Sciatic nerve (tissue), 2 donors: ENCODE data around the gene BRCA1. TPM values are rescaled to one million over a fixed set of nuclear protein-coding genes. Genes with fewer than 3 reads are reported as not detected.
"Not testable (repeated sequence)": the region's sequence is repeated elsewhere in the genome, so short reads cannot be mapped to it uniquely, and the experiment has no call there.

ENCODE experiments used
- ATAC-seq: fragments of 200-7000 bp; cut with Tn5 transposase; one replicate; pipeline ENCODE4 v1.9.1; 2020; ENCODE audit warnings: mild to moderate bottlenecking, moderate library complexity
- DNase-seq: peaks from one replicate; pipeline ENCODE4 v3.0.0-alpha.2; 2020; ENCODE audit warnings: low spot score
- intact Hi-C: fragments of 100-400 bp; cut with DNase I; formaldehyde crosslinking; loops from one replicate; pipeline ENCODE4 v1.14.2; 2022
- total RNA-seq: library from RNA; stranded (reverse); fragmentation: NEBNext Ultra II Directional; extraction: Animal tissue kit (Norgen Biotek cat#: 25700); gene quantifications from one replicate; pipeline ENCODE4 v1.2.1, GENCODE V29; 2021
- donor health status: DM: no; HTN: no; CAD: no.
- donor health status: DM: no; HTN: no; CAD: no.

BRCA1 gene
- total RNA-seq, 1 donor from 2014 or later: 8.3 TPM

DNA sequence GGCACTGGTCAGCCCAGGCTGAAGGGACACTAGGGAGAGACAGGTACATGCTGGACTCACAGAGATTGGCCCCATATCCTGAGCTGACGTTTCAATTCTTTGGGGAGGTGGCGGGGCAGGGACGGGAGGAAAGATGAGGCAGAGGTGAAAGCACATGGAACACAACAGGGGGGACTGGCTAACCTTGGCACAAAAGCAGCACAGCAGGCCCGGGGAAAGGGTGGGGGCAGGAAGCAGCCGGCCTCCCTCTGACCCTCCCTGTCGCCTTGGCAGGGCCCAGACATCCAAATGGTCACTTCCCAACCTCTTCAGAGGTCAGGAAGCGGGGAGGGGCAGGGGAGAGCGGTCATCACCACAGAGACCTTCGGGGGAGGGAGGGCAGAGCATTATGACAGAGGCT, 109.6 kb downstream of the BRCA1 start:
- DNase-seq: no peak
- intact Hi-C loops: no loop called here
- peak; percentile 46 for ATAC-seq

DNA sequence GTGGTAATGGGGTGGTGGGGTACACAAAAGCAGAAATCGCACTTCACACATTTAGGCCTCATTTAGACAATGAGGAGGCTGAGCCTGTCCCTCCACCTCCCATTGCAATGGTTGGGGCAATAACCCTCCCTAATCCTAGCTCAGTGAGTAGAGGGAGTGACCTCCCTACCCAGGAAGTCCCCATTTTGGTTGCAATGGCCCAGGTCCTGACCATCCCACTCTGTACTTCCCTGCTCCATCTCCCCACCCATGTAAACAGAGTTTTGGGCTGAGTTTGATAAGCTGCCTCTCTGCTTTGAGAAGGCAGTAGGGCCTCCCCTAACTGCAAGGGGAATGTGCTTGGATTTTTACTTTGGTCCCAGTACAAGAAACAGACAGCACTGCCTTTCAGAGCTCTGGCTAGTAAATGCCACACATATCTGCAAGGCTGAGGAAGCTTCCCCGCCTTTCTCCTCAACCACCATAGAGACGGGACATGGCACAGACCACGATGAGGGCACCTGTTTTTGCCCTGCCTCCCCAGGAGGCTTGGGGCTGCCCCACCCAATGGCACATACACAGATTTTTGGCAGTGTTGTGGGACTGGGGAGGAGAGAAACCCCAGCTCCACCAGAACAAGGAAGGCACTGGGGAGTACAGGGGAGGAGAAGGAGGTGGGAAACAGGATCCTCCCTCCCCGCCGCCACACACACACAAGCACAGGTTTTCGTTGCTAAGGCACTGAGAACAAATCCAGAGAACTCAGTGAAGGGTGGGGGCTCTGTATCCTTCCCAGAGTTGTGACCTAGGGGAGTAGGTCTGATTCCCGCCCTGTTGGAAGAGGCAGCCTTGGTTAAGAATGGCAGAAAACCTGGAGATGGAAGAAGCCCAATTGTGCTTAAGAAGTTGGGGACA, 110.3 kb downstream of the BRCA1 start:
- DNase-seq (no peak), ATAC-seq (peak; percentile 33)
- intact Hi-C loops: no loop called here

DNA sequence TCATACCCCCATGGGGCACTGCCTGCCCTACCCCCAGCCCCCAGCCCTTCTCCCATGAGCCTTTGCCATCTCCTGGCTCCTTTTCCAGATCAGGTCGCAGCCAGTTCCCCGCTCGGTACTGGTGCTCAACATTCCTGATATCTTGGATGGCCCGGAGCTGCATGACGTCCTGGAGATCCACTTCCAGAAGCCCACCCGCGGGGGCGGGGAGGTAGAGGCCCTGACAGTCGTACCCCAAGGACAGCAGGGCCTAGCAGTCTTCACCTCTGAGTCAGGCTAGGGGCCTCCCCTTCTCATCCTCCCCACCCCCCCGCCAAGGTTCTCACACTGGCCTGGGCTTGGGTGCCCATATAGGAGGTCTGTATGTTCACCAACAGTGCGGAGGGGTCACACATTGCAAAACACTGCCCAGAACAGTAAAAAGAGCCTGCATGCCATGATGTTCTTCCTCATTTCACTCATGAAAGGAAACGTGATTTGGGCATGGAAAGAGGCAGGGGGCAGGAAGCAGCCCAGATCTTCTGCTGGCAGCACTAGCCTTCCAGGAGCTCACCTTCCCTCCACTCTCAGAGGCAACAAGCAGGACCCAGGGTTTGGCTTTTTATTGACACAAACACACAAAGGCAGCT, 111.0 kb downstream of the BRCA1 start:
- ATAC-seq (peak; percentile 1), DNase-seq (no peak)
- intact Hi-C loops: no loop called here

DNA sequence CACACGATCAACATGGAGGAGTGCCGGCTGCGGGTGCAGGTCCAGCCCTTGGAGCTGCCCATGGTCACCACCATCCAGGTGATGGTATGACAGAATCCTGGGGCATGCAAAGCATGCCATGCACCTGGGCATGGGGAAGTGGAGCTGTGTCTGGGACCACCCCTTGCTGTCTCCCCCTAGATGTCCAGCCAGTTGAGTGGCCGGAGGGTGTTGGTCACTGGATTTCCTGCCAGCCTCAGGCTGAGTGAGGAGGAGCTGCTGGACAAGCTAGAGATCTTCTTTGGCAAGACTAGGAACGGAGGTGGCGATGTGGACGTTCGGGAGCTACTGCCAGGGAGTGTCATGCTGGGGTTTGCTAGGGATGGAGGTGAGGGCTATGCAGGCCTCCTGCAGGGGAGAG, 111.9 kb downstream of the BRCA1 start:
- intact Hi-C loops: no loop called here
- DNase-seq: no peak
- no peak for ATAC-seq

DNA sequence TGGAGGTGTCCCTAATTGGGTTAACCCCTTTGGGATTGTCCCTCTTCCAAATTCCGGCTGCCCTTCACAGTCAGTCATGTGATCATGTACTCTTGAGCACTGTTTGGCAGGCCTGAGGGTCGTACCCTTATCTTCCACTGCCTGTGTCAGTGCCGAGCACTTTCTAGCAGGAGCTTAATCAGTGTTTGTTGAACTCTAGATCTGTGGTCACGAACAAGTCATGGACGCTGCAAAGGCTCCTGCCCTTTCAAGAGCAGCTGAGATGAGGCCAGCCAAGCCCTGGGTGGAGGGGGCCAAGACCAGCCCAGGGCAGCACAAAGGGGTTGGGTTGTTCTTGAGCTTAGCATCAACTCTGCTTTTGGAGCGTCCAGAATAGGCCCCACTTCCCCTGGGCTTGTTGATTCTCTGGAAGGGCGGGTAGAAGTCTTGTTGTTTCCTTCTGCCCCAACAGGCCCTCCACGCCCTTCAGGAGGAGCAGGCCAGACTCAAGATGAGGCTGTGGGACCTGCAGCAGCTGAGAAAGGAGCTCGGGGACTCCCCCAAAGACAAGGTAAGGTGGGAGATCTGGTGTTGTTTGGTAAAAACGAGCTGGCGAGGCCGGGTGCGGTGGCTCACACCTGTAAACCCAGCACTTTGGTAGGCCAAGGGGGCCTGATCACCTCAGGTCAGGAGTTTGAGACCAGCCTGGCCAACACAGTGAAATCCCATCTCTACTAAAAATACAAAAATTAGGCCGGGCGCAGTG, 113.3 kb downstream of the BRCA1 start:
- ATAC-seq: peak; percentile 26
- intact Hi-C loops: no loop called here
- DNase-seq: no peak

DNA sequence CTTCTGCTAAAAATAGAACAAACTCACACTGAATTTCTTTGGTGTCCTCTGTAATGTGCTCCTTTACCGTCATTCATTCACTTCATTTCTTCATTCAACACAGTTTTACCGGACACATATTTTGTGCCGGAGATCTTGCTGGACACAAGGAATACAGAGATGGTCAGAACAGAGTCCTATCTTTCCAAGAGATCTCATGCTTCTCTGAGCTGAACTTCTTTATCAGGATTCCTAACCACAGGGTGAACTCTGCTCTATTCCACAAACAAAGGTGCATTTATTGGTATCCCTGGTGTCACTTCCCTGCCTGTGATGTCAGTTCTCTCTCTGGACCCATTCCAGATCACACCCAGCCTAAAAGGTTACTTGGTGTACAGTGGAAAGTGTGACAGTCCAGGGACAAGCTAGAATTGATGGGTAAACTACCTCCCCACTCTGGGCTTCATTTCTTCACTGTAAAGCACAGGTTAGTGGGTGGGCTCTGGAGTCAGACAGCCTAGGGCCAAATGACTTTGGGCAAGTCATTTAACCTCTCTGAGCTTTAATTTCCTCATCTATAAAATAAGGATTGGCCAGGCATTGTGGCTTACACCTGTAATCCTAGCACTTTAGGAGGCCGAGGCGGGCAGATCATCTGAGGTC, 114.4 kb downstream of the BRCA1 start:
- intact Hi-C loops: no loop called here
- no peak for DNase-seq
- ATAC-seq: no peak

DNA sequence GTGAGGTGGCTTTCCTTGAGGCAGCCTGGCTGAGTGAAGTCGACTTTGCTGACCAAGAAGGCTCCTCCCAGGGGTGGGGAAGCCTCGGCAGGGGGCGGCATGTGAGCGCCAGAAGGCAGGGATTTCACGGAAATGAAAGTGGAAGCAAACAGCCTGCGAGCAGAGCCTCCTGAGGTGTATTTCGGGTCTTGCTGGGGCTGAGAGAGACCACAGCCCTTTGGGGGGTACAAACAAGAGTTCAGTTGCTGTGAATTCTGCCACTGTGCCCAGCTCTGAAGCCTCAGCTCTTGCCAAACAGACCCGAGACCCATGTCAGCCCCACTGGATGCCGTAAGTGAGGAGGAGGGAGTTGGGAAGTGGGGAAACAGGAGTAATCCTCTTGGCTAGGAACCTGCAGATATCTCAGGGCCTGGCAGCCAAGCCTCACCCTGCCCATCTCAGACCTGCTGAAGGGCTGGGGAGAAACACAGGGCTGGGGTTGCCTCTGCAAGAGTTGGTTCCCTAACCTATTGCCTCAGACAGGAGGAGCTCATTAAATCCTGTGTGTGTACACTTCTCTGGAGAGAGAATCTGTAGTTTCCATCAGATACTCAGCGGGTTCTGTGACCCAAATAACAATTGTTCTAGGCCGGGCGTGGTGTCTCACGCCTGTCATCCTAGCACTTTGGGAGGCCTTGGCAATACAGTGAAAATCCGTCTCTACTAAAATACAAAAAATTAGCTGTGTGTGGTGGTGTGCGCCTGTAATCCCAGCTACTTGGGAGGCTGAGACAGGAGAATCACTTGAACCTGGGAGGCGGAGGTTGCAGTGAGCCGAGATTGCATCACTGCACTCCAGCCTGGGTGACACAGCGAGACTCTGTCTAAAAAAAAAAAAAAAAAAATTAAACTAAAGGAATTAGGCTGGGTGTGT, 118.3 kb downstream of the BRCA1 start, which contains the start of gene IFI35:
Gene IFI35 (plus strand): TSS at position 146 of the 913 bp plus-strand sequence. CDS start 164 bp downstream, at position 310.
- DNase-seq (peak; percentile 92), ATAC-seq (peak; percentile 94)
- intact Hi-C loops: no loop called here

DNA sequence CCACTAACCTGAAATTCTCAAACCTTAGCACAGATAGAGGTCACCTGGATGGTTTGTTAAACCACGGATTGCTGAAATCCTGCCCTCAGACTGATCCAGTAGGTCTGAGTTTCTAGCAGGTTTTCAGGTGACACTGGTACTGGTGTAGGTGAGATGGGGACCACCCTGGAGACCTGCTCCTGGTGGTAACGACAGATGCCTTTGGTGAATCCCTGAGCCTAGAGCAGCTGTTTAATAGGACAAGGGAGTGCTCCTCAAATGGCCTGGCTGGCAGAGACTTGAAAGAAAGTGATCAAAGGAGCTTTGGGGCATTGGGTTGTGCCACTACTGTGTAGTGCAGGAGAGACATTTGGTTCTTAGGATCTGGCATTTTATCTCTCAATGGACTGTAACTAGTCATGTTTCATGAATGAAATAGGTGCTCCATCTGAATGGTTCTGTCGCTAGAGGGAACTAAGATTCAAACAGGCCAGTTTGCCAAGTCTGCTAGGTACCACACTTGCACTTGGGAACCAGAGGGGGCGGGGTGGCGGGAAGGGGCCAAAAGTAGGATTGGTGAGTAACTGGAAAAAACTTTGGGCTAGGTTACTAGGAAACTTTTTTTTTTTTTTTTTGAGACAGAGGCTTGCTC, 121.5 kb downstream of the BRCA1 start:
- ATAC-seq: no peak
- DNase-seq: no peak
- intact Hi-C loops: no loop called here

DNA sequence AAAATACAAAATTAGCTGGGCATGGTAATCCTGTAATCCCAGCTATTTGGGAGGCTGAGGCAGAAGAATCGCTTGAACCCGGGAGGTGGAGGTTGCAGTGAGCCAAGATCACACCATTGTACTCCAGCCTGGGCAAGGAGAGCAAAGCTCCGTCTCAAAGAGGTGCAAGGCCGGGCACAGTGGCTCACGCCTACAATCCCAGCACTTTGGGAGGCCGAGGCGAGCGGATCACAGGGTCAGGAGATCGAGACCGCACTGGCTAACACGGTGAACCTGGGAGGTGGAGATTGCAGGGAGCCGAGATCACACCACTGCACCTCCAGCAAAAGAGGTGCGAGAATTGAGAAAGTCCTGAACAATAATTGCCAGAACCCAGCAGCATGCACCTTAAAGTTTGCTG, 124.3 kb downstream of the BRCA1 start:
- ATAC-seq, intact Hi-C loops, DNase-seq: not testable (repeated sequence)

DNA sequence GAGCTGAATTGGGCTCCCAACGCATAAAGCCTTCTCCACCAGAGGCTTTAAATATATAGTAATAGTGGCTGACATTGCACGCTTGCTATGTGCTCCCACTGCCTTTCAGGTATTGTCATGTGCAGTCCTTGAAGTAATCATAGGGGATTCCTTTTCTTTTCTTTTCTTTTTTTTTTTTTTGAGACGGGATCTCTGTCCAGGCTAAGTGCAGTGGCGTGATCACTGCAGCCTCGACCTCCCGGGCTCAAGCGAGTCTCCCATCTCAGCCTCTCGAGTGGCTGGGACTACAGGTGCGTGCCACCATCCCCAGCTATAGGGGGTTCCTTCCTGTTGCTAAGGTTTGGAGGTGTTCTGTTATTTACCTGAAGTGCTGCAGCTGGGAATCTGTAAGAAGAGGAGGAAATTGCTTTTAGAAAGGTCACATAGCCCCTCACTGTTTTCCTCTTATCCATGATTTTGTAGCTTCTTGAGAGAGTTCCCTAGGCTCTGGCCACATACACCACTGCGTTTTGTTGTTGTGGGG, 126.1 kb downstream of the BRCA1 start:
- intact Hi-C loops: no loop called here
- ATAC-seq: no peak
- DNase-seq: no peak

DNA sequence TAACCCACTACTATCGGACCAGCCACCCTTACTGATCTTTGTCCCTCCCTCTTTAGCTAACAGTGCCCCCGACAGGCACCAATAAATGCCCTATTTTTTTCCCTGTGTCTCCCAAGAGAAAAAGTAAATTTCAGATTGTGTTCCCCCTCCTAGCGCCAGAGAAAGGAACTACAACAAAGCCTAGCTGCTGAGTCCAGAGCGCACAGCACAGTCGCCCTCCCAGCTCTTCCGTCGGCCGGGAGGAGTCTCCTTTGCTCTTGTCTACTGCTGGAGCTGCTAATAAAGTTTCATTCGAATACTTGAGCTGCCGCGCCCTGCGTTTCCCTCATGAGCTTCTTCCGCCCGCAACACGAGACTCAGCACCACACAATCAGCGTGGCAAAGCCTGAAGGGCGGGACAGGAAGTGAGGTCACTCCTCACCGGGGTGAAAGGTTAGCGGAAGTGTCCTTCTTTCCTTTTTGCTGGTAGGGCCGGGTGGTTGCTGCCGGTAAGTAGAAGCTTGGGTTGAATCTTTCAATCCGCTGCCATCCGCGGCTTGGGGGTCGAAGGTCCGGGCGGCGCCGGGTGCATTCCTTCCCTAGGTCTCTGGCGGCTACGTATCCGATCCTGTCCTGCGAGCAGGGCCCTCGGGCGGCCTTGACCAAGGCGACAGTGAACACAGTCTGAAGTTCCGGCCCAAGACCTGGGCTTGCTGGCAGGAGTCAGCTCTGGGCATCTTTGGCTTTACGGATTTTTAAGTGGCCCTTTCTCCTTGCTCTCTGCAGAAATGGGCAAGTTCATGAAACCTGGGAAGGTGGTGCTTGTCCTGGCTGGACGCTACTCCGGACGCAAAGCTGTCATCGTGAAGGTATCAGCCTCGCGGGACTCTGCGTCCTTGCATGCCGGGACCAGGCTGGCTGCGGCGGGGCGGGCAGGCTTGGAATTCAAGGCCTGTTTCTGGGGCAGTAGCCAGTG, 126.9 kb downstream of the BRCA1 start, which contains the start of gene RPL27:
Gene RPL27 (plus strand): TSS at position 436 of the 955 bp plus-strand sequence. CDS start 332 bp downstream, at position 768.
- ATAC-seq (peak; percentile 99), DNase-seq (peak; percentile 99)
- intact Hi-C loops: no loop called here

DNA sequence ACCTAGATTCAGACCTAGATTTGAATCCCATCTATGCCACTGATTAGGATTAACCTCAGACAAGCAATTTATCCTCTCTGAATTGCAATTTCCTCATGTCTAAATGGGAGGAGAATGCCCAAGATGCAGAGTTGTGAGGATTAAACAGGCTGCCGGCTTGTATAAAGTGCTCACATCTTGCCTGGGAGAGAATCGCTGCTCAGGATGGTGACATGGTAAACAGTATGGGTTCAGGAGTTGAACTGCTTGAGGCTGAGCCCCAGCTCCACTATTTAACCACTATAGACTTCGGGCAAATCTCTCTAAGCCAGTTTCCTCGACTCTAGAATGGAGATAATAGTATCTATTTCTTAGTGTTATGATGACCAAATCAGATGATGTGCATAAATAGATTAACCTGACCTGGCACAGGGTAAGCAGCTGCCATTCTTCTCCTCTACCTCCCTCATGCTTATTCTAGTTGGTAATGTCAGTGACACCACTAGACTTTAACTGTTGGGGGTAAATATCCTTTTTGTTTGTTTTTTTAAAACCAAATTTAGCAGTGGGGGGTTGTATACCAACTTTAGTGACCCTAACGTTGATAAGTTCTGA, 127.7 kb downstream of the BRCA1 start:
- DNase-seq: no peak
- ATAC-seq: peak; percentile 4
- intact Hi-C loops: no loop called here
